HG02623 (cell line): ENCODE results near the gene SNX30.

Experiments
- ATAC-seq: cut with Tn5 transposase; IDR thresholded peaks from one replicate; pipeline ENCODE4 v1.9.1; 2021; ENCODE audit warnings: moderate library complexity; ENCODE audit not compliant: unreplicated experiment

SNX30 gene

GRCh38 chr9:112780450-112781036 lies 30.0 kb downstream of the SNX30 start:
- ATAC-seq, result no peak

GRCh38 chr9:112782218-112782617 lies 31.7 kb downstream of the SNX30 start:
- ATAC-seq, result no peak

DNA sequence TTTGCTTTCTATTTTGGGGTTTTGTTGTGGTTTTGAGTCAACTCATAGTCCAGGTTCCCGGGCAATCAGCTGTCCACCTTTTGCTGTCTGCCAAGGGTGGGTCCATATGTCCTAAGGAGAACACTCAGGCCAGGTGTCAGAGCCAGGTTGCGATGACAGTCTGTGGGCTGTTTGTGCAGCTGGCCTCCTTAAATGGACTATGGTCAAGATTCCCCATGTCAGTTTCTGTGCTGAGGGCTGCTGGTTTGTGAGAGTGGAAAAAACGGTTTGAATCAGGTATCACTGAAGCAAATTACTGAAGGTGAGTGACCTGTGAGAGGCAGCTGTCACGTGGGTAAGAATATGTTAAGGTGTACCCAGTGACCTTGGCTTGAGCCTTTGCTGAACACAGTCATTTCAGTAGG lies 33.0 kb downstream of the SNX30 start:
- no peak for ATAC-seq

DNA sequence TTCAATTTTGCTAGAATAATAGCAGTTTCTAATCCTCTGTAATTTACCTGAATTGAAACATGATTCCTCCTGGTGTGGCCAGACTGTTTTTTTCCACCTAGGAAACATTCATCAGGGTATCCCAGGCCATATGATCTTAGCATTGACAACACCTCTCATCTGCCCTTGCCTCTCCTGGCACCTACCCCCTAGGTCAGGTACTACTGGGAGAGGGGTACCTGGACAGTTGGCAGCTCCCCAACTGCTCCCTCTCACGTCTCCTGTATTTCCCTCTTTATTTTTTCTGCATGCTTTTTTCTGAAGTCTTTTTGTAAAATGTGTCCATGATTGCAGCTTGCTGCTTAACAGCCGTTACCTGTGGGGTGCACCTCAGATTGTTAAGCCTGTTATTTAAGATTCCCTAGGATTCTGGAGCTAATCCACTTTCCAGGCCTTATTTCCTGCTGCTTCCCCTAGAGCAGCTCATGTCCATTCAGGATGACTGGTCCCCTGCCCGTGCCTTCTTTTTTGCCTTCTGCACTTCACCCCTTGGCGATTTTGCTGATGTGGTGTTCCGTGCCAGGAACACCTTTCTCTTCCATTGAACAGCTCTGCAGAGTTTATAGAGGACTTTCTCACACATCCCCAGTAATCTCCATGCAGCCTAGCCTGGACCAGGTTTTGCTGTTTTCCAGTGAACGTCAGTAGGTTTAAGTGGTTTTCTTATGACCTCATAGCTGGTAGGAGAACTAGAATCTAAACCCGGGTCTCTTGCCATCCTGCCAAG lies 33.6 kb downstream of the SNX30 start:
- no peak for ATAC-seq

GRCh38 chr9:112785986-112786385 lies 35.4 kb downstream of the SNX30 start:
- ATAC-seq, result no peak

GRCh38 chr9:112786829-112787520 lies 36.4 kb downstream of the SNX30 start:
- ATAC-seq, result no peak

DNA sequence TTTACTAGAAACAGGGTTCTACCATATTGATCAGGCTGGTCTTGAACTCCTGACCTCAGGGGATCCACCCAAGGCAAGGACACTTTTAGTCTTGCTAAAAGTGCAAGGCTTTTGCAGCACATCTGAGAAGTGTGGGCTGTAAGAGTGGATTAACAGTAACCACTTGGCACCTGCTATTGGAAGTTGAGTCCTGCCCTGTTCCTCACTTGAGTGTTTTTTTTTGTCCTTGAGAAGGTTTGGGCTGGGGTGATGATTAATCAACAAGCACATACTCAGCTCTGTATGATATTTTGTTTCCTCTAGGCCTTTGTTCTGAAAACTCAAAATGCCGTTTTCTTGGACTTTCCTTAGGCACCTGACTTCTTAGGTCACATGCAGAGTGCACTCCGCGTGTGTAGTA lies 37.4 kb downstream of the SNX30 start:
- ATAC-seq, result no peak

DNA sequence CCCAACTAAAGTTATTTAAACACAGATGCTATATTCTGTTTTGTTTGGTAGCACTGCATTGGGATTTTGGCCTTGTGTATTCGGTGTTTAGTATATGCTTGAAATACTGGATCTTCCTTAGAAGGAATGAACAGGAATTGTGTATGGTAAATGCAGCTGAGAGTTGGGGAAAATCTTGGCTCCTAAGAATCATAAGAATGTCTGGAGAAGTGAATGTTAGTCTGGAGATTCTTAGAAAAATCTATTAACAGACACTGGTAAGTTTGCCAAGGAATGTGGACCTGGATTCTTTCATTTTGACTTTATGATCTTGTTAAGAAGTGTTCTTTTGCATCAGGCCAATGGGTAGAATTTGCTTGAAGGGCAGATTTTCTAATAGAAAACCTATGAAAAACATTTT lies 38.9 kb downstream of the SNX30 start:
- ATAC-seq, result no peak

- ATAC-seq, result no peak
Observed at GRCh38 chr9:112789891-112790774, 39.6 kb downstream of the SNX30 start.

GRCh38 chr9:112792670-112793069 lies 42.1 kb downstream of the SNX30 start:
- ATAC-seq, result no peak

GRCh38 chr9:112793213-112793810 lies 42.8 kb downstream of the SNX30 start:
- peak; percentile 71 for ATAC-seq

DNA sequence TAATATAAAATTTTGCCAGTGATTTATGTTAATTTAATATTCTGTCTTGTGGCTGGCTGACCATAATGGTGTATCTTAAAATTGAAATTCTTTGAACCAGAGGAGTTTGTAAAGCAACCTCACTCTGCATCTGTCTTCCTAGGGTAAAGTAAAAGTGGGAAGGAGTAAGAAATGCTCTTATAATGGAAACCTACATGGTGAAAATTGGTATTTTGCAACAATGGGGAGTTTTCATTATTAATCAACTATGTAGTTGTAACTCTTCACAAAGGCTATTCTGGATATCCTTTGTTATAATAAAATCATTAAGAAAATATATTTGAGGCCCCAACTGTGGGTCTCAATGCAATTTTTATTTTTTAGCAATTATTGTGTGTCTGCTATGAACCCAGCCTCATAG lies 44.2 kb downstream of the SNX30 start:
- no peak for ATAC-seq

DNA sequence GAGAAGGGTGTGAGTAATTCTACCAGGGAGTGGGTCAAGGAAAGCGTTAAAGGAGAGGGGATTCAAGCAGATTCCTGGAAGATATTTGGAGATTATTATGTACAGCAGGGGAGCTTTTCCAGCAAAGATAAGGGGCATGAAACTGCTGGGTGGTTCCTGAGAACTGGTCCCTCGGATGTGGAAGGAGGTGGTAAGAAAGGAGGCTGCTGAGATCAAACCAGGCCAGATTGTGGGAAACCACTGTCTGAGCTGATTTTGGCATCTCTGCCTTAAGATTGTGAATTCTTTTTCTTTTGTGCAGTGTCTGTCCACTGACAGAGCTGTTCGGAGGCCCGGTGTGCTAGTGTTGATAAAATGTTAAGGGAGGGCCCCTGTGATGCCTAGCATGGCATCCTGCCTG lies 45.4 kb downstream of the SNX30 start:
- ATAC-seq, result no peak

GRCh38 chr9:112796485-112796884 lies 45.9 kb downstream of the SNX30 start:
- no peak for ATAC-seq

GRCh38 chr9:112809351-112809848 lies 58.8 kb downstream of the SNX30 start:
- peak; percentile 95 for ATAC-seq

GRCh38 chr9:112809906-112810305 lies 59.3 kb downstream of the SNX30 start:
- no peak for ATAC-seq

GRCh38 chr9:112810696-112811490 lies 60.3 kb downstream of the SNX30 start:
- no peak for ATAC-seq

GRCh38 chr9:112811518-112811917 lies 61.0 kb downstream of the SNX30 start:
- no peak for ATAC-seq

GRCh38 chr9:112815868-112816267 lies 65.3 kb downstream of the SNX30 start:
- no peak for ATAC-seq

- ATAC-seq, result peak; percentile 78
Observed at GRCh38 chr9:112817860-112818203, 67.3 kb downstream of the SNX30 start.
